Psoas muscle (tissue), 8 donors: Measurements from ENCODE around the gene PFN2. TPM values are rescaled to one million over a fixed set of nuclear protein-coding genes. Genes with fewer than 3 reads are reported as not detected.
"Not testable (repeated sequence)": the region's sequence is repeated elsewhere in the genome, so short reads cannot be mapped to it uniquely, and the experiment has no call there.

ENCODE experiments used
- ATAC-seq, 4 donors: fragments of 200-7000 bp; cut with Tn5 transposase; one replicate each; pipeline ENCODE4 v1.9.1; 2020; ENCODE audit warnings: moderate library complexity in 3 of 4, mild to moderate bottlenecking in 2 of 4
- DNase-seq, 2 donors: peaks; one replicate each; pipeline ENCODE4 v3.0.0-alpha.2; 2020
- H3K27ac ChIP-seq: fragments of 200-600 bp; one replicate; pipeline ENCODE4 v1.8.0; 2022
- H3K27me3 ChIP-seq, 3 donors: fragments of 200-600 bp in 1 of 3; one replicate each; pipeline versions ENCODE4 v1.6.1 to v1.8.0; 2013 to 2022; ENCODE audit warnings: low read length in 2 of 3, mild to moderate bottlenecking in 2 of 3, moderate library complexity in 1 of 3; ENCODE audit not compliant: insufficient read depth in 3 of 3
- H3K36me3 ChIP-seq, 2 donors: fragments of 200-600 bp in 1 of 2; one replicate each; pipeline versions ENCODE4 v1.6.1 to v1.8.0; 2013 to 2022; ENCODE audit warnings: low read depth in 1 of 2, mild to moderate bottlenecking in 1 of 2, moderate library complexity in 1 of 2; ENCODE audit not compliant: insufficient read depth in 1 of 2
- H3K4me1 ChIP-seq: fragments of 200-600 bp; one replicate; pipeline ENCODE4 v1.8.0; 2022
- H3K4me3 ChIP-seq: fragments of 200-600 bp; one replicate; pipeline ENCODE4 v1.8.0; 2022; ENCODE audit warnings: mild to moderate bottlenecking
- H3K9me3 ChIP-seq: fragments of 200-600 bp; one replicate; pipeline ENCODE4 v1.8.0; 2022
- CTCF ChIP-seq: fragments of 200-600 bp; IDR thresholded peaks from one replicate; pipeline ENCODE4 v1.8.0; 2022; ENCODE audit warnings: antibody characterized with exemption
- WGBS, 3 donors: extraction: QIAGEN DNeasy Blood & Tissue Kit; methylation state at CpG; one replicate each; pipeline versions ENCODE4 v1.1.6 to v1.1.7; 2013; 5-methylcytosine and 5-hydroxymethylcytosine counted together
- intact Hi-C, 2 donors: fragments of 100-400 bp; cut with DNase I; formaldehyde crosslinking; loops; one replicate each; pipeline versions ENCODE4 v1.11.0 to v1.14.2; 2022
- polyA plus RNA-seq, 3 donors: library from polyadenylated mRNA; stranded (reverse); fragments of 200-250 nt; gene quantifications; one replicate each; pipeline ENCODE4 v1.2.3, GENCODE V29; 2013
- total RNA-seq, 4 donors: library from RNA; stranded (reverse); fragmentation: NEBNext Ultra II Directional in 2 of 4; extraction: Animal tissue kit (Norgen Biotek cat#: 25700) in 2 of 4; gene quantifications; one replicate each; pipeline versions ENCODE4 v1.2.1 to v1.2.4, GENCODE V29; 2021 to 2023
- donor health status: healthy with polysubstance abuse.
- donor health status: DM: no; HTN: no; CAD: no; lungs with moderate emphysema.
- donor health status: Bipolar disorder and iron deficiency.
- donor health status: healthy.
- donor health status: DM: yes; HTN: yes; CAD: no.
- donor health status: DM: no; HTN: no; CAD: no.
- donor health status: DM: no; HTN: no; CAD: no.
- donor health status: DM: yes; HTN: yes; CAD: no.

The PFN2 gene
- total and polyA plus RNA-seq, 7 donors, result 167 to 363 (median 309) TPM

- Histone ChIP-seq H3K4me1 (no peaks in the 10 kb centered on the region), H3K9me3 (peaks cover 6% of the 10 kb centered on the region), H3K27ac (no peak overlapping the region), H3K27me3 (no peaks in the 10 kb centered on the region), H3K36me3 (no peaks in the 10 kb centered on the region), H3K4me3 (no peak overlapping the region)
- WGBS, 3 donors, result 96 to 100% (median 98%) methylated on average over 4 of the region's 4 CpGs
- no peak for ATAC-seq
- intact Hi-C loops, result loop anchor here in 1 of 2 donors (5.0 kb wide), 1 partner anchor 35 kb away; no protein-coding TSS in a partner anchor
- no peak for DNase-seq
- TF ChIP-seq CTCF, result no peak
Measured at GRCh38 chr3:149992416-149993058, 21.8 kb upstream of the PFN2 start.

GRCh38 chr3:149990423-149990948 lies 19.8 kb upstream of the PFN2 start:
- DNase-seq (no peak), ATAC-seq (no peak)
- 83 to 89% (median 85%) methylated on average over 1 of the region's 1 CpG for WGBS, 3 donors
- peaks cover 6% of the 10 kb centered on the region for H3K9me3 ChIP-seq
- H3K27ac ChIP-seq, result no peak overlapping the region
- H3K4me1 ChIP-seq, result no peaks in the 10 kb centered on the region
- no peaks in the 10 kb centered on the region for H3K36me3 ChIP-seq
- H3K4me3 ChIP-seq, result no peak overlapping the region
- H3K27me3 ChIP-seq, result no peaks in the 10 kb centered on the region
- intact Hi-C loops, result loop anchor here in 1 of 2 donors (5.0 kb wide), 1 partner anchor 37 kb away; no protein-coding TSS in a partner anchor
- TF ChIP-seq CTCF, result no peak

- H3K4me1 ChIP-seq, result no peaks in the 10 kb centered on the region
- TF ChIP-seq CTCF, result no peak
- H3K36me3 ChIP-seq, result no peaks in the 10 kb centered on the region
- no peak overlapping the region for H3K27ac ChIP-seq
- intact Hi-C loops, result no loop called here
- 83 to 91% (median 88%) methylated on average over 2 of the region's 2 CpGs for WGBS, 3 donors
- DNase-seq (no peak), ATAC-seq (no peak)
- peaks cover 2% of the 10 kb centered on the region for H3K9me3 ChIP-seq
- H3K4me3 ChIP-seq, result no peak overlapping the region
- H3K27me3 ChIP-seq, result no peaks in the 10 kb centered on the region
Measured at GRCh38 chr3:149989307-149989706, 18.6 kb upstream of the PFN2 start.

- no peak for DNase-seq
- TF ChIP-seq CTCF, result no peak
- no peaks in the 10 kb centered on the region for H3K27me3 ChIP-seq
- H3K4me1 ChIP-seq, result no peaks in the 10 kb centered on the region
- intact Hi-C loops, result no loop called here
- WGBS, 3 donors, result 90 to 95% (median 94%) methylated on average over 4 of the region's 4 CpGs
- H3K9me3 ChIP-seq, result no peaks in the 10 kb centered on the region
- no peak overlapping the region for H3K27ac ChIP-seq
- ATAC-seq, result no peak
- no peaks in the 10 kb centered on the region for H3K36me3 ChIP-seq
- no peak overlapping the region for H3K4me3 ChIP-seq
Measured at GRCh38 chr3:149983628-149984027, 12.9 kb upstream of the PFN2 start.

- DNase-seq, H3K4me1 ChIP-seq, H3K4me3 ChIP-seq, H3K9me3 ChIP-seq, intact Hi-C loops, H3K27ac ChIP-seq, H3K36me3 ChIP-seq, H3K27me3 ChIP-seq: not testable (repeated sequence)
- WGBS, 3 donors, result 95 to 98% (median 96%) methylated on average over 30 to 32 of the region's 32 CpGs
- ATAC-seq, result peak in 1 of 4 donors; percentile 25
Measured at GRCh38 chr3:149983053-149983452, 12.4 kb upstream of the PFN2 start.

GRCh38 chr3:149981979-149982378 lies 11.3 kb upstream of the PFN2 start:
- 70 to 76% (median 72%) methylated on average over 3 to 4 of the region's 10 CpGs for WGBS, 3 donors
- ATAC-seq, result peak; percentile 62 to 88 (median 84)

More at GRCh38 chr3:149981979-149982378, 11.3 kb upstream of the PFN2 start:
- H3K4me3 ChIP-seq, H3K27ac ChIP-seq, H3K27me3 ChIP-seq, intact Hi-C loops, H3K4me1 ChIP-seq, H3K36me3 ChIP-seq, H3K9me3 ChIP-seq, DNase-seq: not testable (repeated sequence)
